ENCODE data around the gene PRMT5.
"Not testable (repeated sequence)": the region's sequence is repeated elsewhere in the genome, so short reads cannot be mapped to it uniquely, and the experiment has no call there.

The PRMT5 gene

DNA sequence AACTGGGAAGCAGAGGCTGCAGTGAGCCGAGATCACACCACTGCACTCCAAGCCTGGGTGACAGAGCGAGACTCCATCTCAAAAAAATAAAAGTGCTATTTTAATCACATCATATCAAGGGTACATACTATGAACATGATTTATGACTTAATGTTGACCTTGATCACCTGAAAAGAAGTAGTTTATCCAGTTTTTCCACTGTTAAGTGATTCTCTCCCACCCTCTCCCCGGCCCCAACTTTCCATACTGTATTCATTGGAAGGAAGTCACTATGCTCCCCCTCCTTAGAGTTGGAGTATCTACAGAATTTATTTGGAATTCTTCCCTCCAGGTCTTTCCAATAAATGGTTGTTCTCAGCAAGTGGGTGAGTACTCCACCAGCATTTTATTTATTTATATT is 3.0 kb upstream of the PRMT5 start:
- no peak for DNase-seq (ENCODE audit: low read depth)

DNA sequence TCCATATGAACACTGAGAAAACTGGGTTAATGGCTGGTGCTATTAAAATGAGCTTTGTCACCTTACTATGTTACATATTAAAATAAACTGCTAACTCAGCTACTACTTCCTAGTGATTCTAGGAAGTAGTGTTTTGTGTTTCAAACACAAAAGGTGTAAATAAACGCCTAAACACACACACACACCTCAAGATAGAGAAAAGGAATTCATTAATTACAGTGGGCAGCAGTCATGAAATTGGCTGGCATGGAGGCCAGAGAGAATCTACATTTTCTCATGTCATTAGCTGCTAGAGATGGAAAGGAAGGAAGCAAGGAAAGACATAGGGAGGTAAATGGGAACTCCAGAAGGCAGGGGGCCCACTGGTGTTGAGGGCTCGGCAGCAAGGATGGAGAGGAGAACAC is 787 bp upstream of the PRMT5 start:
- no peak for DNase-seq (ENCODE audit: low read depth)

DNA sequence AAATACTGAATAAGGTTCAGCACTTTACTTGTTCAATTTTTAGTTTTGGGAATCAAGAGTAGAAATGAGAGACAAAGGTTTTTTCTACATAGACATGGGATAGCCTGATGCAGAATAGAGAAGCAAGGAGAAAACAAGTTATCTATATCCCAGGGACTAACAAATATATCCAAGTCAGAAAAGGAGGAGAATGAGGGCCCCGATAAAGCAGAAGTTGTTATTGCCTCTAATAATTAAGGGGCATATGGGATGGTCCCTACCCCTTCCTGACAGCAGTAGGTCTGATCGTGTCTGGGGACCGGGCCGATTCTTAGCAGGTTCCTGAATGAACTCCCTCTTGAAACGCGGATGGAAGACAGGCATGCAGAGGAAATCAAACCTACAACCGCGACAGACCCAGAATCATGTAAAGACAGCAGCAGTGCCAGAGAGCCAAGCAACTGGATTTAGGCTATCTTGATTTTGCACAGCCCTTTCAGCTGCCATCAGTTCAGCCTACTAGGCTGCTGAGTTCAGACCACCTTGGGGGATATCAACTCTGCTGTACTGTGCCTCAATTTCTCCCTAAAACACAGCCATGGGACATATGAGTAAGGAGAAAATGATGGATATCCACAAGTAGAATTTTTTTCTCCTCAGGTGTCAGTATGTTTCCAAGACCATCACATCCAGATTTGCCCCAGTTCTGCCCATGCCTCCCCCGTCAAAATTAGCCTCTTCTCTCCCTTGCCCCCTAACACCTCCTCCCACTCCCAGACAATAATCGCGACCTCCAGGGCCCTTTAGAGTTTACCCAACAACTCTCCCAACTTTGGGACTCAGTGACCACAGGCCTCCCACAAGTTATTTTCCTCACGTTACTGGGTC is 706 bp downstream of the PRMT5 start:
- no peak for DNase-seq (ENCODE audit: low read depth)

DNA sequence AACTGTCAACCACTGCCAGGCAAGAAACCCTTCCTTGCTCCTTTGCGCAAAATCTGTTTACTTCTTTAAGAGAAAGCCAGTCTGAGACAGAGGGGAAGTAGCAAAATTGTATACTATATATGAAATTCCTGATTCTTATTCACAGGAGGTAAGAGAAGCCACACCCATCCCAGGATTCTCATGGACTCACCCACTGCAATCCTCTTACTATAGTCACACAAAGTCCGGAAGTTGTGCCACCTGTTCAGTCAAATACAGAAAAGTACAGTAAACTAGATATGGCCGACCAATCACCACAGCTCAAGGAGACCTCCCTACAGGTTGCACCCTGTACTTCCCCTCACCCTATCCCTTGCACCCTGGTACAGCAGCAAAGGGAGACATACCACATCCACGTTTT is 2.9 kb downstream of the PRMT5 start:
- no peak for DNase-seq (ENCODE audit: low read depth)

DNA sequence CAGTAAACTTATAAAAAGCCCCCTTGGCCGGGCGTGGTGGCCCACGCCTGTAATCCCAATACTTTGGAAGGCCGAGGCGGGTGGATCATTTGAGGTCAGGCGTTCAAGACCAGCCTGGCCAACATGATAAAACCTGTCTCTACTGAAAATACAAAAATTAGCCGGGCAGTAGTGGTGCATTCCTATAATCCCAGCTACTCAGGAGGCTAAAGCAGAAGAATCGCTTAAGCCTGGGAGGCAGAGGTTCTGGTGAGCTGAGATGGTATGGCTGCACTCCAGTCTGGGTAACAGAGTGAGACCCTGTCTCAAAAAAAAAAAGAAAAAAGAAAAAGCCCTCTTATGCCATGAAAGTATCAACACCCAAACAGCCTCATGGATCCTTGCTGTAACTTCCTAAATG is 3.7 kb downstream of the PRMT5 start:
- DNase-seq (ENCODE audit: low read depth), result no peak

DNA sequence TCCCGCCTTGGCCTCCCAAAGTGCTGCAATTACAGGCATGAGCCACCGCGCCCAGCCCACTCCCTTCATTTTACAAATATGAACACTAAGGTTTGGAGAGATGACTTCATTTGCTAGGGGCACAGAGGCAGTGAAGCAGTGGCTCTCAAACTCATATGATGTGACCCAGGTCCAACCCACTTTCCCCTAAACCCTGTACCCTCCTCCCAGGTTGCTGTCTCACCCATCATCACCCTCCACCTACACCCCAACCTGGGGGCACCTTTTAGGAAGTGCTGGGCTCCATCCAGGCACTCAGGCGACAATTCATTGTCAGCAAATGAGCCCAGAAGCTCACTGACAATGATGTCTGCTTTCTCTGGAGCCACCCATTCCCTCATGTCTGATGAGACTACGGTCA is 5.4 kb downstream of the PRMT5 start:
- DNase-seq (ENCODE audit: low read depth), result no peak

DNA sequence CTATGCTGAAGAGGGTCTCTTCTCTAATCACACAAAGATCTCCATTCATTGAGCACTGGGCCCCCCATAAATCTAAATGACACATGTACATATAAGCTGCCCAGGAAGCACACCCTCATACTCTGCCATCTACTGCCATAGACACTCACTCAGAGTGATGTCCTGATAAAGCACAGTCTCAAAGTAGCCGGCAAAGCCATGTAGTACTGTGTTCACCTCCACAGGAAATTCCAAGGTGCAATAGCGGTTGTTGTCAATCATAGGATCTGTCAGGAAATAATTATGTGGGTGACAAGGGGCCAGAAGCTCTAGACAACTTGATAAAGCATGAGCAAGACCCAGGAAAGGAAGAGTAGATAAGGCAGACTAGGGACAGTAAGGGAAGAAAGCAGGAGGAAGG is 6.9 kb downstream of the PRMT5 start:
- no peak for DNase-seq (ENCODE audit: low read depth)

DNA sequence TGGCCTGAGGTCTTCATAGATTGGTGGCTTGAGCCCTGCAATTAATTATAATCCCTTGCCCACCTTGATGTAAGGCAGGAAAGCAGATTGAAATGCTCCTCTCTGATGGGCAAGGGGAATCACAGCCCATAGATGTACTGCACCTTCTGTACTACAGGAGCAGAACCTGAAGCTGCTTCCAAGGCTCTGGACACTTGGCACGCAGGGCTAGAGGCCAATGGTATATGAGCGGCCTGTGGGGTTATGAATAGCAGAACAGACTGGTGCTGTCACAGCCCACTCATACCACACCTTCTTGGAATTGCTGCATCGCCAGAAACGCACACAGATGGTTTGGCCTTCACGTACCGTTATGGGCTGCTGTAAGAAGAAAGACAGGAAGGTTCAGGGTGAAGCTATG is 8.5 kb downstream of the PRMT5 start:
- DNase-seq (ENCODE audit: low read depth), result no peak

DNA sequence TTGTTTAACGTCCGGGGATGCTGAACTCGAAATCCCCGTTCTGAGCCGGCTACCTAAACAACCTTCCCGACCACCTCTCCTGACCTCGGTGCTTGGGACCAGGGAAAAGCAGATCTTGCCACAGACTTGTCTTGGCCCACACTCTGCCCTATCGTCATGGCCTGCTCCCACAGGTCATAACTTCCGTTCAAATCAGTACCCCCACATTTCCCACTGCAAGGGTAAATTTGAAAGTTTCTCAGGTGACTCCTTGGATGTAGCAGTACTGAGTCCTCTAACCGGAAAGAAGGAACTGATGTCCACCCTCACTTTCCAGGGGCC is 9.6 kb downstream of the PRMT5 start:
- DNase-seq (ENCODE audit: low read depth), result no peak

DNA sequence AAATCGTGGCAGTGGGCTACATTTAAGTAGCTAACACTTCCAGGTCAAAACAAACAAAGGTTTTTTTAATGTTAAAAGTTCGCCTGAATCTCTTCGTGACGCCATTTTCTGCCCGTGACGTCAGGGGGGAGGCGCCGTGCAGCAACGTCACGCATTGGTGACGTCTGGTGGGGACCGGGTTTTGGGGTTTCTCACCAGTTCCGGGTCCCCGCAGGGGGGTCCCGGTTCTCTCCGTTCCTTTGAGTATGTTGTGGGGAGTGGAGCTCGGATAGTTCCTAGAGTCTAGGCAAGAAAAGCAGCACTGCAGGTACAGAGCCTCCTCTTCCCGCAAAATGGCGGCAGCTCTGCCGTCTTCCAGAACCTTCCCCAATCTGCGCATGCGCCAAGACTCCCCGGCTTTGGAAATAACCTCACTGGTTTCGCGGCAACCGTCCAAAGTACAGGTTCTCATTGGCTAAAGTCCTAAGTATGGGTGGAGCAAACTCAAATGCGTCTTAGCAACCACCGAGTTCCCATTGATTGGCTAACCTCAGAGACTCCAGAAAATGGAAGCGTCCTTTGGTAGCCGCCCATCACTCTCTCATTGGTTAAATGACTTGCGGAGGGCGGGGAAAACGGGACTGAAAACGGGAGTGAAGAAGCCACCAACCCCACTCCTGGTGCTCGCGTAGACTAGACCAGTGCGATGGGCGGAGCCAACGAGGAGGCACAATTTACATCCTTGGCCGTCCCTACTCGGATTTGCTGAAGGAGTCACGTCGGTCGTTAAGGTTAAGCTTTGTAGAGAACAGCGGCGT is 10.2 kb downstream of the PRMT5 start, which contains the start of gene RBM23:
Gene RBM23, minus strand, starts transcription at position 346 of the 797 bp plus-strand sequence.
- peak; percentile 100 for DNase-seq (ENCODE audit: low read depth)

DNA sequence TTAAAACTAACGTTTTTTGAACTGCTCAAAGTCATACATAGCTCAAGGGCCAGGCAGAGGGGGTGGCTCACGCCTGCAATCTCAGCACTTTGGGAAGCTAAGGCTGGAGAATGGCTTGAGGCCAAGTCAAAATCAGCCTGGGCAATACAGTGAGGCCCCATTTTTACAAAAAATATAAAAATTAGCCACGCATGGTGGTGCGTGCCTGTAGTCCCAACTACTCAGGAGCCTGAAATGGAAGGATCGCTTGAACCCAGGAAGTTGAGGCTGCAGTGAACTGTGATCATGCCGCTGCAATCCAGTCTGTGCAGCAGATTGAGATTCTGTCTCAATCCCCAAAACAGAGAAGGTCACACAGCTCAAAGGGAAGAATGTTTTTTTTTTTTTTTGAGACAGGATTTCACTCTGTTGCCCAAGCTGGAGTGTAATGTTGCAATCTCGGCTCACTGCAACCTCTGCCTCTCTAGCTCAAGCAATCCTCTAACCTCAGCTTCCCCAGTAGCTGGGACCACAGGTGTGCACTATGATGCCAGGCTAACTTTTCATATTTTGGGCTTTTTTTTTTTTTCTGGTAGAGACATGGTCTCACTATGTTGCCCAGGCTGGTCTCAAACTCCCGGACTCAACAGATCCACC is 13.2 kb downstream of the PRMT5 start:
- no peak for DNase-seq (ENCODE audit: low read depth)

DNA sequence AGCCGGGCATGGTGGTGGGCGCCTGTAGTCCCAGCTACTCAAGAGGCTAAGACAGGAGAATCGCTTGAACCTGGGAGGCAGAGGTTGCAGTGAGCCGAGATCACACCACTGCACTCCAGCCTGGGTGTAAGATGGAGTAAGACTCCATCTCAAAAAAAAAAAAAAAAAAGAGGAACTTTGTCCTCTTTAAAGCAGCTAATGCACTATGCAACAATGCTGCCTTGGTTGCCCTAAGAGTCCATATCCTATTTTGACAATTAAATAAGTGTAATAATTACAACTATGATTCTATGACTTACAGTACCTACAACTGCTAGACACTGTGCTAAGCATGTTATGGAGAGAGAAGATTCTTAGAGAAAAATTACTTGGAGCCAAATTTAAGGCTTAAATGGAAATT is 14.3 kb downstream of the PRMT5 start:
- not testable (repeated sequence) for DNase-seq (ENCODE audit: low read depth)

DNA sequence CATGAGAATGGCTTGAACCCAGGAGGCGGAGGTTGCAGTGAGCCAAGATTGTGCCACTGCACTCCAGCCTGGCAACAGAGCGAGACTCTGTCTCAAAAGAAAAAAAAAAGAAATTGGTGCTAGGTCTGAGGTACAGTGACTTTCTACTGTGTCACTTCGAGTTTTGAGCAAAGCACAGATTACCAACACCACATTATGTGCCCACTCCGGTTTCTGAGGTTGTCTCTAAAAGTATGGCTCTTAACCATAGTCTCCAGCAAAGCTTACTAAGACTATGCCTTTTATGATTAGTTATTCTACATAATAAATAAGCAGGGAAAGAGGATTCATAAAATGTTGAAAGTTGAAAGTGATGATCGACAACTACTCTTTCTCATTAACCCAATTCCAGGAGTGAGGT is 18.3 kb downstream of the PRMT5 start:
- DNase-seq (ENCODE audit: low read depth), result no peak

DNA sequence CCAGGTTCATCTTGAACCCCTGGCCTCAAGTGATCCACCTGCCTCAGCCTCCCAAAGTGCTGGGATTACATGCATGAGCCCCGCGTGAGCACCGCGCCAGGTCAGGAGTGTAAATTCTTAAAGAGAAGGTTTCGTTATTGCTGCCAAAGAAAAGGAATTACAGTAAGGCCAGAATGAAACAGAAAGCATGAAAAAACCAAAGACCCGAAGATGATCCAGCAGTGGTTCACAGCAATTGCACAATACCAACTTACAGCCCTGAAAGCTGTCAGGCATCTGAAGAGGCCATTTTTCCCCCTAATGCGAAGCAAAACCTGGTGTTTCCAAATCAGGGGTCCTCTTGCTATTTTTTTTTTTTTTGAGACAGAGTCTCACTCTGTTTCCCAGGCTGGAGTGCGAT is 20.6 kb downstream of the PRMT5 start:
- no peak for DNase-seq (ENCODE audit: low read depth)

DNA sequence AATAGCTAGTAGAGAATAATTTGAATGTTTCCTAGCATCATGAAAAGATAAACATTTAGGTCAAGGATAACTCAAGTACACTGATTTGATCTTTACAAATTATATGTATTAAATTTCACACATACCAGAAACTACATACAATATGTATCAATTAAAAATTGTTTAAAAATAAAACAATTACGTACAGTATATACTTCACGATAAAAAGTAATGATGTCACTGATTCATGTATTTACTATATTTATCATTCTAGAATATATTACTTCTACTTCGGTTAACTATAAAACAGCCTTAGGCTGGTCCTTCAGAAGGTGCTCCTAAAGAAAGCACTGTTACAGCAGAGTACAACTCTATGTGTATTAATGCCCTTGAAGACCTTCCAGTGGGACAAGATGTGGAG is 21.7 kb downstream of the PRMT5 start:
- DNase-seq (ENCODE audit: low read depth), result no peak

DNA sequence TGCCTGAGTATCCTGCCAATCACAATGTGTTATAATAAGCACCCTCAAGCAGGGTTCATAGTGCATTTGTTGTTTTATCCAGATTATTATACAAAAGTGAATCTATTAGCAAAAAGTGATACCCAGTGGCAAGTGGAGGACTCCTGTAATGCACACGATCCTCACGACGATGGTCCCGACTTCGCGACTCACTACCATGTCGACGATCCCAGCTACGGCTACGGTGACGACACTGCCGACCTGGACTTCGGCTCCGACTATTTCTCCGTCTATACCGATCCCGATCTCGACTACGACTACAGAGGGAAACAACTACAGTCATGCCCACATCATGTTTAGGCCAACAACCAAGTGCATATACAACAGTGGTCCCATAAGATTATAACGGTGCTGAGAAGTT is 23.1 kb downstream of the PRMT5 start:
- DNase-seq (ENCODE audit: low read depth), result no peak

DNA sequence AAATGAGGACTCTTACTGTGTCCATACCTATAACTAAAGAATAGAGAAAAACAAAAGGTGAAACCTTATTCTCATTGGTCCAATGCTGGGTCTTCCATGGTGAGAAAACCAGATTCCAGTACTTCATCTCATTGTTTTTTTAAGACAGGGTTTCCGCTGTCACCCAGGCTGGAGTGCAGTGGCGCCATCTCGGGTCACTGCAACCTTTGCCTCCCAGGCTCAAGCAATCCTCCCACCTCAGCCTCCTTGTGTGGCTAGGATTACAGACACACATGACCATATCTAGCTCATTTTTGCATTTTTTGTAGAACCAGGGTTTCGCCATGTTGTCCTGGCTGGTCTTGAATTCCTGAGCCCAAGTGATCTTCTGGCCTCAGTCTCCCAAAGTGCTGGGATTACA is 23.5 kb downstream of the PRMT5 start:
- no peak for DNase-seq (ENCODE audit: low read depth)

DNA sequence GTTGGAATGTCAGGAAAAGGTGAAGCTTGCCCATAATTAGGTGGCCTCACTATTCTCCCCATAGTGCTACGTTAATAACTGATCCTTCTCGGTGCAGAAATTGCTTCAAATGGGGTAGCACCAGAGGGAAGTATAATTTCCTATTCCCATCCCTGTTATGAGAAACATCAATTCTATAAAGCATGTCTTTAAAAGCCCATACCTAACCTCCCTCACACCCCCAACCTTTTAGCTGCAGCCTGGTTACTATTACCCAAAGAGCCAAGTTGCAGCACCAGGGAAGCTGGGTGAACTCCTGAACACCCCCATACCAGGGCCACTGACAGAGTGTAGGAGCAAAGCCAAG is 25.5 kb downstream of the PRMT5 start:
- DNase-seq (ENCODE audit: low read depth), result no peak

DNA sequence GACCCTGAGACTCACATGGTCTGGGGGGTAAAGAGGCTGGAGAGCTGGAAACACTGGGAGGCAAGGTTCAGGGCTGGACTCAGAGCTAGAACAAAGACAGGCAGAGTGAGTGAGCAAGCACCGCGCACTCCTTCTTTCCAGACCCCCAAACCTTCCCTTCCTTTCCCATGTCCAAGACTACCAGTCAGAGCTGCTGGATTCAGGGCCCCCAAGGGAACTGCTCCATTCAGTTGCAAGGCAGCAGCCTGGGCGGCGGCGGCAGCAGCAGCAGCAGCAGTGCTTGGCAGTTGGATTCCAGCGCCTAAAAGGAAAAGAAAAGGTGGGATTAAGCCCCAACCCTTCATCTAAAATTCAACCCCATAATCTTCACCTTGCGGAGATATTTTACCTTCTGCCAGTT is 27.4 kb downstream of the PRMT5 start:
- no peak for DNase-seq (ENCODE audit: low read depth)

DNA sequence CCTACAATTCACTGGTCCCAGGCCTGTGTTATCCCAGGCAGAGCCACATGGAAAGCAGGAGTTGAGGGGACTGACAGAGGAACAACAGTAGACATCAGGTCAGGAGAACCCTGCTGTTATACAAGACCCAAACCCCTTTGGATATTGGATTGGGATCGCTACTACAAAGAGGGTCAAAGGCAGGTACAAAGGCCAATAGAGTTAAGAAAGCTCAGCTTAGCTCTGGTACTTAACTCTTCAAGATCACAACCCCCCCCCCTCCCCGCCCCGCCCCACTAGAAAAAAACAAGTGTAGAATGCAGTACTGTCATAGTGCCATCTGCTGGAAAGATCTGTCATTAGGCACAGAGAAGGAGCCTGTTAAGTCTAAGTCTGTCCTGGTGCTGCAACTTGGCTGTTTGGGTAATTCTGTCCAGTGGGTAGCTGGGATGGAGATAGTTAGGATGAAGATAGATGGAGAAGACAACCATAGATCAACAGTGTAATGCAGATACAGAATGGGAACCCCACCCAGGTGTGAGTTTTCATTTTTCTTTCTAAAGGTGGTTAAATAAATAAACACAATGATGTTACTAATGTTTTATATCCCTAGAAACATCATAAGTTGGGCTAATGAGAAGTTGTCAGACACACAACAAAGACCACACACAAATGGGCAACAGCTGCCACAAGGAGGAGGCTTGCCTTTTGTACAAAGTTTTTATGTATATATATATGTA is 28.9 kb downstream of the PRMT5 start:
- peak; percentile 29 for DNase-seq (ENCODE audit: low read depth)

DNA sequence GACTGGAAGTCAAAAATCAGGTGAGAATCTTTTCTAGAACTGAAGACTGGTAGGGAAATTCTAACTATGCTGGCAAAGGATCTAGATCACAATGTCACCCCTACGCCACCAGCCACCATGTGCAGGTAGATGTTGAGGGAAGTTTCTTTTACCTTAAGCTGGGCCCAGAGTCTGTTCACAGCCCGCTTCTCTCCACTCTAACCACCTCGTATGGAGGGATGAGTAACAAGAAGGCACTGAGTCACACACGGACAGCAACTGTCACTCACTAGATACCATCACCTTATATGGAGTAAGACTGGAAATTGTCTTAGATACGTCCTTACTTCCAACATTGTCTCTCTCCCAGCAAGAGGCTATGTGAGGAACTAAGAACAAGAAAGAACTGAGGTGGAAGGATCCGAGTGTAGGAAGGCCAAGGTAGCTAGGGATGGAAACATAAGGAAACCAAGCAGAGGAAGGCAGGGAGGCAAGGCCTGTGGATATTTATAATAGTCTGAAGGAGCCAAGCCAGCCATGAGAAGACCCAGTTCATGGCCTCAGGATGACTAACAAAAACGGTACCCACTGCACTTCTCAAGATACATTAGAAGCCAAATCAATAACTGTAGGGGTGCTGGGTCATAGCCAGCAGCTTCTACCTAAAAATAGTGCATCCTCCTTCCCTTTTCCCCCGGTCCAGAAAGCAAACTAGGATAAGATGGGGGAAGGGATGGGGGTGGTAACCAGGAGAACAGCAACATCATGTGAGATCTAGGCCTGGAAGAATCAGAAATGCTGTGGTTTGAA is 30.7 kb downstream of the PRMT5 start:
- no peak for DNase-seq (ENCODE audit: low read depth)

DNA sequence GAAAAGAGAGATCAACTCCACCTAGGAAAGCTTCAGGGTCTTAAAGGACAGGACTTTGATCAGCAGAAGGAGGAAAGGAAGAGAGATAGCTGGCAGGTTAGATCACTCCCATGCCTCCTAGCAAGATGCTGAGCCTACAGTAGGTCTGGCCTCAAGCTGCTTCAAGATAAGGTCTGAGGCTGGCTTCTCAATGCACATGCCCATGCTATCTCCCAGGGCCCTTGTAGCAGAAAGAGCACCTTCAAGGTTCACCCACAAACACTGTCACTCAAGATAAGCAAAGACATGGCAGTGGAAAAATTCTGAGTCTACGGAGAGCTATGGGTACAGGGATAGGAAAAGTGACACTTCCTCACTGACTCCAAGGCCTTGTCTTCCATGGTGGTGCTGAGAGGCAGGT is 31.8 kb downstream of the PRMT5 start:
- DNase-seq (ENCODE audit: low read depth), result no peak
